Coronary artery (tissue), 2 donors: ENCODE data around the gene CAGE1.

Source experiments
- DNase-seq: peaks from one replicate; pipeline ENCODE4 v3.0.0-alpha.2; 2017; ENCODE audit warnings: low spot score
- H3K27ac ChIP-seq, 2 donors: fragments of 200-600 bp; sonication (generic); one replicate each; pipeline ENCODE4 v1.5.1; 2016 to 2019
- H3K4me3 ChIP-seq: fragments of 200-600 bp; sonication (generic); 2 replicates; pipeline ENCODE4 v1.5.1; 2016; ENCODE audit warnings: mild to moderate bottlenecking, moderate library complexity
- CTCF ChIP-seq: fragments of 200-600 bp; sonication (generic); IDR thresholded peaks from one replicate; pipeline ENCODE4 v1.5.1; 2019; ENCODE audit warnings: antibody characterized with exemption

Gene CAGE1

GRCh38 chr6:7314414-7314813 lies 75.1 kb downstream of the CAGE1 start:
- no peak for TF ChIP-seq CTCF
- DNase-seq: no peak
- Histone ChIP-seq H3K4me3 (no peak overlapping the region), H3K27ac (no peak overlapping the region)

- no peak for TF ChIP-seq CTCF
- peak overlapping the region; percentile 97 for H3K4me3 ChIP-seq
- no peak for DNase-seq
- H3K27ac ChIP-seq: peak overlapping the region; percentile 94 to 98
Measured at GRCh38 chr6:7313505-7314165, 75.9 kb downstream of the CAGE1 start.

- peak; percentile 98 for DNase-seq
- Histone ChIP-seq H3K4me3 (peak within 1 kb of the TSS; percentile 97), H3K27ac (peak within 1 kb of the TSS; percentile 94 to 98)
- TF ChIP-seq CTCF: no peak
Measured at GRCh38 chr6:7312616-7313504, 76.7 kb downstream of the CAGE1 start, which contains the start of gene SSR1. TSS of gene SSR1 (minus strand) at chr6:7313199. CDS start at chr6:7313120, 79 bp downstream.

GRCh38 chr6:7311917-7312615 lies 77.5 kb downstream of the CAGE1 start:
- H3K4me3 ChIP-seq: peak overlapping the region; percentile 97
- TF ChIP-seq CTCF: no peak
- peak overlapping the region; percentile 94 to 98 for H3K27ac ChIP-seq
- DNase-seq: no peak

- H3K27ac ChIP-seq: no peak overlapping the region
- H3K4me3 ChIP-seq: no peak overlapping the region
- no peak for DNase-seq
- no peak for TF ChIP-seq CTCF
Measured at GRCh38 chr6:7311176-7311575, 78.4 kb downstream of the CAGE1 start.

- no peak overlapping the region for H3K27ac ChIP-seq
- TF ChIP-seq CTCF: no peak
- no peak for DNase-seq
- no peak overlapping the region for H3K4me3 ChIP-seq
Measured at GRCh38 chr6:7309050-7309449, 80.5 kb downstream of the CAGE1 start.
